Aorta (tissue), 5 donors: ENCODE measurements around the gene MED1. TPM values are rescaled to one million over a fixed set of nuclear protein-coding genes. Genes with fewer than 3 reads are reported as not detected.
A peak's percentile ranks its signal among the peaks of the same experiment; 100 is the strongest.
"Not testable (repeated sequence)": the region's sequence is repeated elsewhere in the genome, so short reads cannot be mapped to it uniquely, and the experiment has no call there.

ENCODE experiments used
- ATAC-seq: fragments of 200-7000 bp; cut with Tn5 transposase; one replicate; pipeline ENCODE4 v1.9.1; 2022; ENCODE audit warnings: moderate library complexity; ENCODE audit not compliant: low FRiP score
- DNase-seq, 2 donors: peaks; one replicate each; pipeline ENCODE4 v3.0.0-alpha.2; 2020
- H3K27ac ChIP-seq, 2 donors: one replicate each; pipeline ENCODE4 v1.5.1; 2013; ENCODE audit warnings: low read length in 2 of 2, mild to moderate bottlenecking in 2 of 2, moderate library complexity in 2 of 2, control low read depth in 1 of 2, inconsistent platforms in 1 of 2, low read depth in 1 of 2
- H3K27me3 ChIP-seq, 2 donors: one replicate each; pipeline ENCODE4 v1.6.1; 2013; ENCODE audit warnings: control low read depth in 1 of 2, low read length in 1 of 2, mild to moderate bottlenecking in 1 of 2, moderate library complexity in 1 of 2; ENCODE audit not compliant: insufficient read depth in 2 of 2, control insufficient read depth in 1 of 2
- H3K36me3 ChIP-seq, 2 donors: one replicate each; pipeline ENCODE4 v1.6.1; 2013; ENCODE audit warnings: control low read depth in 1 of 2, low read length in 1 of 2, mild to moderate bottlenecking in 1 of 2; ENCODE audit not compliant: insufficient read depth in 2 of 2, control insufficient read depth in 1 of 2
- H3K4me1 ChIP-seq, 2 donors: one replicate each; pipeline ENCODE4 v1.6.1; 2013; ENCODE audit warnings: low read length in 2 of 2, control low read depth in 1 of 2, mild to moderate bottlenecking in 1 of 2, moderate library complexity in 1 of 2; ENCODE audit not compliant: insufficient read depth in 2 of 2, control insufficient read depth in 1 of 2
- H3K4me3 ChIP-seq, 2 donors: one replicate each; pipeline ENCODE4 v1.5.1; 2013; ENCODE audit warnings: low read length in 2 of 2, control low read depth in 1 of 2, mild to moderate bottlenecking in 1 of 2
- H3K9me3 ChIP-seq: one replicate; pipeline ENCODE4 v1.6.1; 2013; ENCODE audit warnings: mild to moderate bottlenecking, low read length; ENCODE audit not compliant: control insufficient read depth
- WGBS, 2 donors: extraction: QIAGEN DNeasy Blood & Tissue Kit; methylation state at CpG; one replicate each; pipeline ENCODE4 v1.1.7; 2013; 5-methylcytosine and 5-hydroxymethylcytosine counted together
- intact Hi-C, 2 donors: fragments of 100-400 bp; cut with DNase I; formaldehyde crosslinking; loops; one replicate each; pipeline versions ENCODE4 v1.14.2 to v1.15.0; 2022
- long read RNA-seq, 2 donors: library from polyadenylated mRNA; unstranded; transcript quantifications; one replicate each; pipeline ENCODE4 v2.0.0, GENCODE V29; 2020 to 2021
- polyA plus RNA-seq, 2 donors: library from polyadenylated mRNA; stranded (reverse); fragments of 200-250 nt; gene quantifications; one replicate each; pipeline ENCODE4 v1.2.3, GENCODE V29; 2013
- total RNA-seq, 2 donors: library from RNA; stranded (reverse); fragmentation: NEBNext Ultra II Directional; extraction: Animal tissue kit (Norgen Biotek cat#: 25700); gene quantifications; one replicate each; pipeline ENCODE4 v1.2.1, GENCODE V29; 2021
- donor health status: healthy with polysubstance abuse.
- donor health status: Bipolar disorder and iron deficiency.
- donor health status: DM: no; HTN: no; CAD: no.
- donor health status: DM: no; HTN: no; CAD: no.
- donor health status: DM: yes; HTN: yes; CAD: no.

MED1 gene, protein sequence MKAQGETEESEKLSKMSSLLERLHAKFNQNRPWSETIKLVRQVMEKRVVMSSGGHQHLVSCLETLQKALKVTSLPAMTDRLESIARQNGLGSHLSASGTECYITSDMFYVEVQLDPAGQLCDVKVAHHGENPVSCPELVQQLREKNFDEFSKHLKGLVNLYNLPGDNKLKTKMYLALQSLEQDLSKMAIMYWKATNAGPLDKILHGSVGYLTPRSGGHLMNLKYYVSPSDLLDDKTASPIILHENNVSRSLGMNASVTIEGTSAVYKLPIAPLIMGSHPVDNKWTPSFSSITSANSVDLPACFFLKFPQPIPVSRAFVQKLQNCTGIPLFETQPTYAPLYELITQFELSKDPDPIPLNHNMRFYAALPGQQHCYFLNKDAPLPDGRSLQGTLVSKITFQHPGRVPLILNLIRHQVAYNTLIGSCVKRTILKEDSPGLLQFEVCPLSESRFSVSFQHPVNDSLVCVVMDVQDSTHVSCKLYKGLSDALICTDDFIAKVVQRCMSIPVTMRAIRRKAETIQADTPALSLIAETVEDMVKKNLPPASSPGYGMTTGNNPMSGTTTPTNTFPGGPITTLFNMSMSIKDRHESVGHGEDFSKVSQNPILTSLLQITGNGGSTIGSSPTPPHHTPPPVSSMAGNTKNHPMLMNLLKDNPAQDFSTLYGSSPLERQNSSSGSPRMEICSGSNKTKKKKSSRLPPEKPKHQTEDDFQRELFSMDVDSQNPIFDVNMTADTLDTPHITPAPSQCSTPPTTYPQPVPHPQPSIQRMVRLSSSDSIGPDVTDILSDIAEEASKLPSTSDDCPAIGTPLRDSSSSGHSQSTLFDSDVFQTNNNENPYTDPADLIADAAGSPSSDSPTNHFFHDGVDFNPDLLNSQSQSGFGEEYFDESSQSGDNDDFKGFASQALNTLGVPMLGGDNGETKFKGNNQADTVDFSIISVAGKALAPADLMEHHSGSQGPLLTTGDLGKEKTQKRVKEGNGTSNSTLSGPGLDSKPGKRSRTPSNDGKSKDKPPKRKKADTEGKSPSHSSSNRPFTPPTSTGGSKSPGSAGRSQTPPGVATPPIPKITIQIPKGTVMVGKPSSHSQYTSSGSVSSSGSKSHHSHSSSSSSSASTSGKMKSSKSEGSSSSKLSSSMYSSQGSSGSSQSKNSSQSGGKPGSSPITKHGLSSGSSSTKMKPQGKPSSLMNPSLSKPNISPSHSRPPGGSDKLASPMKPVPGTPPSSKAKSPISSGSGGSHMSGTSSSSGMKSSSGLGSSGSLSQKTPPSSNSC (N-terminal part only)
- total RNA-seq (10 to 100 TPM; 30.8 to 35.0 TPM), polyA plus RNA-seq (1 to 10 TPM; 4.4 to 7.8 TPM)
- long read RNA-seq, donor 1, full-length matches to known transcripts: 2 of 24 reads
- long read RNA-seq, donor 1, partial matches to known transcripts: 2 of 24 reads
- long read RNA-seq, donor 1, other reads (novel, unspliced or antisense): 20 of 24 reads
- long read RNA-seq, donor 2, full-length matches to known transcripts: 1 of 8 reads
- long read RNA-seq, donor 2, partial matches to known transcripts: 1 of 8 reads
- long read RNA-seq, donor 2, other reads (novel, unspliced or antisense): 6 of 8 reads

DNA sequence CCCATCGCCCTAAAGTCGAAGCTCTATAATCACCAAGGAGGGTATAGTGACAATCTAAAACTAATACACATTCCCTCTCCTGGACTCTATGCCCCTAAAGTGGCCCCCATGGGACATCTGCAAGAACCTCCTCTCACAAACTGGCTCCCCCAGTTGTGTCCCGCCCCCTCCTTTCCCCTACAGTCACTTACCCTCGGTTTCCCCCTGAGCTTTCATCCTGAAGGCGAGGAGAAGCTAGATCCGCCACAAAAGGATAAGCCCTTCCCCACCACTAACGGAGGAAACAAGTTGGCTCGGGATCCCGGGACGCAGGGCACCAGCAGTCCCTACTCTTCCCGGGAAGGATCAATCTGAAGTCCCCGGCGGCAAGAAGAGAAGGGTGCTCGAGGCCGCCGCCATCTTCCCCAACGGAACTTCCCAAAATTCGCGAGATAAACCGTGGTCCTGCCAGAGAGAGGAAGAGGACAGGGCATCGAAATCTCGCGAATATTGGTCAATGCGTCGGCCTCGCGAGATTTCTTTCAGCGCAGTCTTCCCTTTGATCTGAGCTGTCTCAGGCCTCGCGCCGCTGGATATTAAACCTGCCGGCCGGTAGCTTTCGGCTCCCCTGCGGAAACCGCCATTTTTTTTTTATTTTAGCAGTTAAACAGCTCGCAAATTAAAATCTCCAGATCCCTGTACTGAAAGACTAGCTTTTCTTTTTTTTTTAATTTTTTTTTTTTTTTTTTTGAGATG, at the start of gene MED1:
Gene MED1, minus strand, starts transcription at position 417 of the 735 bp plus-strand sequence. Its CDS starts 201 bp downstream, at position 216.
- Histone ChIP-seq H3K4me3 (peak within 1 kb of the TSS; percentile 84 to 99), H3K27me3 (no peaks in the 10 kb centered on the region), H3K36me3 (no peaks in the 10 kb centered on the region), H3K4me1 (peaks cover 0 to 3% of the 10 kb centered on the region in 2 donors), H3K9me3 (no peaks in the 10 kb centered on the region), H3K27ac (peak within 1 kb of the TSS; percentile 62 to 67)
- 0% methylated on average over 36 to 37 of the region's 37 CpGs for WGBS, 2 donors
- intact Hi-C loops: no loop called here
- peak; percentile 96 for DNase-seq
- peak; percentile 98 for ATAC-seq

DNA sequence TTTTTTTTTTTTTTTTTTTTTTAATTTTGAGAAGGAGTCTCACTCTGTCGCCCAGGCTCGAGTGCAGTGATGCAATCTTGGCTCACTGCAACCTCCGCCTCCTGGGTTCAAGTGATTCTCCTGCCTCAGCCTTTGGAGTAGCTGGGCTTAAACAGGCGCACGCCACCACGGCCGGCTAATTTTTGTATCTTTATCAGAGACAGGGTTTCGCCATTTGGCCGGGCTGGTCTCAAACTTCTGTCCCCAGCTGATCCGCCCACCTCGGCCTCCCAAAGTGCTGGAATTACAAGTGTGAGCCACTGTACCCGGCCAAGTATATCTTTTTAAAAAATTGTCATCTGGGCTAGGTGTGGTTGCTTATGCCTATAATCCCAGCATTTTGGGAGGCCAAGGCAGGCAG, 45.9 kb upstream of the MED1 start:
- H3K4me3 ChIP-seq, H3K27ac ChIP-seq, DNase-seq, H3K4me1 ChIP-seq, H3K27me3 ChIP-seq, H3K9me3 ChIP-seq, ATAC-seq, intact Hi-C loops: not testable (repeated sequence)
- WGBS, 2 donors: 93 to 94% methylated on average over 12 of the region's 12 CpGs
- peaks cover 4 to 11% of the 10 kb centered on the region in 2 donors for H3K36me3 ChIP-seq

DNA sequence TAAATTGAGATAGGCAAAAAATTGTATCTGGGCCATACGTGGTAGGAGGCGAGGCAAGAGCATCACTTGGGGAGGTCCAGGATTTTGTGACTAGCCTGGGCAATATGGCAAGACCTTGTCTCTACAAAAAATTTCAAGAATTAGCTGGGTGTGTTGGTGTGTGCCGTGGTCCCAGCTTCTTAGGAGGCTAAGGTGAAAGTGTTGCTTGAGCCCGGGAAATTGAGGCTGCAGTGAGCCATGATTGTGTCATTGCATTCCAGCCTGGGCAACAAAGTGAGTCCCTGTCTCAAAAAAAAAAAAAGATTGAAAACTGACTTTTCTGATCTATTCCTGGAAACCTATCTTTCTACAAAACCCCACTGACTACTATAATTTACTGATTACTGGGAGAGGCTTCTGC, 36.9 kb upstream of the MED1 start:
- H3K27me3 ChIP-seq: no peaks in the 10 kb centered on the region
- no peak overlapping the region for H3K4me3 ChIP-seq
- no peaks in the 10 kb centered on the region for H3K9me3 ChIP-seq
- 83 to 88% methylated on average over 4 of the region's 4 CpGs for WGBS, 2 donors
- intact Hi-C loops: no loop called here
- H3K36me3 ChIP-seq: no peaks in the 10 kb centered on the region
- DNase-seq (no peak), ATAC-seq (no peak)
- H3K4me1 ChIP-seq: no peaks in the 10 kb centered on the region
- no peak overlapping the region for H3K27ac ChIP-seq

DNA sequence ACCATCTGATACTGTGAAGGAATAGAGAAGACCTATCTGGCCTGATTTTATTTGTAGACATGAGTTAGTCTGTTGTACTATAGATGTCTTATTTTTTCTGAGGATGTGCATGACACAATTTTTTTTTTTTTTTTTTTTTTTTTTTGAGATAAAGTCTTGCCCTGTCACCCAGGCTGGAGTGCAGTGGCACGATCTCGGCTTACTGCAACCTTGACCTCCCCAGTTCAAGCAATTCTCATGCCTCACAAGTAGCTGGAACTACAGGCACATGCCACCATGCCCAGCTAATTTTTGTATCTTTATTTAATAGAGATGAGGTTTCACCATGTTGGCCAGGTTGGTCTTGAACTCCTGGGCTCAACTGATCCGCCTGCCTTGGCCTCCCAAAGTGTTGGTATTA, 36.4 kb upstream of the MED1 start:
- 93 to 97% methylated on average over 3 of the region's 3 CpGs for WGBS, 2 donors
- H3K36me3 ChIP-seq, H3K9me3 ChIP-seq, ATAC-seq, DNase-seq, H3K27me3 ChIP-seq, H3K4me1 ChIP-seq, H3K4me3 ChIP-seq, intact Hi-C loops, H3K27ac ChIP-seq: not testable (repeated sequence)

DNA sequence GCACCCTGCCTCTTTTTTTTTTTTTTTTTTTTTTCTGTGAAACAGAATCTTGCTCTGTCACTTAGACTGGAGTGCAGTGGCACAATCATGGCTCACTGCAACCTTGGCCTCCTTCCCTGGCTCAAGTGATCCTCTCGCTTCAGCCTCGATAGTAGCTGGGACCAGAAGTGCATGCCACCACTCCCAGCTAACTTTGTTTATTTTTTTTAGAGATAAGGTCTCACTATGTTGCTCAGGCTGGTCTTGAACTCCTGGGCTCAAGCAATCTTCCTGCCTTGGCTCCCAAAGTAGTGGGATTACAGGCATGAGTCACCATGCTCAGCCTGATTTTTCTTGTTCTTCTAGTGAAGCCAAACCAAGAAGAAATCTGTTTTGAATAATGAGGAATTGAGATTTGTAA, 35.2 kb upstream of the MED1 start:
- no peaks in the 10 kb centered on the region for H3K4me1 ChIP-seq
- intact Hi-C loops: no loop called here
- H3K36me3 ChIP-seq: no peaks in the 10 kb centered on the region
- WGBS, 2 donors: 8% methylated on average over 2 of the region's 2 CpGs
- no peak for ATAC-seq
- no peak overlapping the region for H3K4me3 ChIP-seq
- no peaks in the 10 kb centered on the region for H3K9me3 ChIP-seq
- no peak overlapping the region for H3K27ac ChIP-seq
- peak in 1 of 2 donors; percentile 22 for DNase-seq
- no peaks in the 10 kb centered on the region for H3K27me3 ChIP-seq

DNA sequence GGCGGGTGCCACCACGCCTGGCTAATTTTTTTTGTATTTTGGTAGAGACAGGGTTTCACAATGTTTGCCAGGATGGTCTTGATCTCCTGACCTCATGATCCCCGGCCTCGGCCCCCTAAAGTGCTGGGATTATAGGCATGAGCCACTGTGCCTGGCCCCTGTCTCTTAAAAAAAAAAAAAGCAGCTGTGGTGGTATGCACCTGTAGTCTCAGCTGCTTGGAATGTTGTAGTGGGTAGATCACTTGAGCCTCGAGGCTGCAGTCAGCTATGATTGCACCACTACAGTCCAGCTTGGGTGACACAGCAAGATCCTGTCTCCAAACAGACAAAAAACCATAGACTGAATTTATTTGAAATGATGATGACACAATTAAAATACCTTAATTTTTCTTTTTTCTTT, 34.5 kb upstream of the MED1 start:
- Histone ChIP-seq H3K9me3 (no peaks in the 10 kb centered on the region), H3K4me1 (no peaks in the 10 kb centered on the region), H3K27ac (no peak overlapping the region), H3K36me3 (no peaks in the 10 kb centered on the region), H3K27me3 (no peaks in the 10 kb centered on the region), H3K4me3 (no peak overlapping the region)
- DNase-seq (peak in 1 of 2 donors; percentile 38), ATAC-seq (no peak)
- intact Hi-C loops: no loop called here
- 84 to 86% methylated on average over 5 of the region's 5 CpGs for WGBS, 2 donors

DNA sequence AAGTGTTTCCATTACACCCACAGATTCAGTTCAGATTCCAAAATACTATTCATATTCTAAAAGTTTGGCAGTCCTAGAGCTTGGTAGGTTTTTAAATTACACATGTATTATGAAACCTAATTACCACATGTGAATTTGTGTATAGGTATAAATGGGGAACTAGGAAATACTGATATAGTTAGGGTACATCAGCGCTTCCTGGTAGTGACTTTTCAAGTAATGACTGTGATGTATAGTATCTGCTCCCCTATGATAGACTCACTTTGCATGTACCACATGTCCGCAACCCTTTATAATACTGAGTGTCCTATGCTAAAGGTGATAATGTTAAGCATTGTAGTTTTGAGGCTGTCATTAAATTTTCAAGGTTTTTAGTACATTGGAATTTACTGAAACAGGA, 33.1 kb upstream of the MED1 start:
- H3K36me3 ChIP-seq: no peaks in the 10 kb centered on the region
- intact Hi-C loops: no loop called here
- H3K4me3 ChIP-seq: no peak overlapping the region
- no peaks in the 10 kb centered on the region for H3K9me3 ChIP-seq
- no peak for ATAC-seq
- H3K27ac ChIP-seq: no peak overlapping the region
- H3K27me3 ChIP-seq: no peaks in the 10 kb centered on the region
- WGBS, 2 donors: 97 to 98% methylated on average over 2 of the region's 2 CpGs
- H3K4me1 ChIP-seq: no peaks in the 10 kb centered on the region
- DNase-seq: no peak
